GM12873 (cell line): ENCODE measurements around the gene NUP37.

Experiments used
- TF ChIP-seq, protein P1 (sequence below): IDR thresholded peaks from 2 replicates; pipeline ENCODE4 v1.5.1; 2012; ENCODE audit warnings: low read depth, mild to moderate bottlenecking, moderate library complexity, low read length, control low read depth; ENCODE audit not compliant: insufficient read depth; ENCODE audit errors: missing control alignments

Gene NUP37

DNA sequence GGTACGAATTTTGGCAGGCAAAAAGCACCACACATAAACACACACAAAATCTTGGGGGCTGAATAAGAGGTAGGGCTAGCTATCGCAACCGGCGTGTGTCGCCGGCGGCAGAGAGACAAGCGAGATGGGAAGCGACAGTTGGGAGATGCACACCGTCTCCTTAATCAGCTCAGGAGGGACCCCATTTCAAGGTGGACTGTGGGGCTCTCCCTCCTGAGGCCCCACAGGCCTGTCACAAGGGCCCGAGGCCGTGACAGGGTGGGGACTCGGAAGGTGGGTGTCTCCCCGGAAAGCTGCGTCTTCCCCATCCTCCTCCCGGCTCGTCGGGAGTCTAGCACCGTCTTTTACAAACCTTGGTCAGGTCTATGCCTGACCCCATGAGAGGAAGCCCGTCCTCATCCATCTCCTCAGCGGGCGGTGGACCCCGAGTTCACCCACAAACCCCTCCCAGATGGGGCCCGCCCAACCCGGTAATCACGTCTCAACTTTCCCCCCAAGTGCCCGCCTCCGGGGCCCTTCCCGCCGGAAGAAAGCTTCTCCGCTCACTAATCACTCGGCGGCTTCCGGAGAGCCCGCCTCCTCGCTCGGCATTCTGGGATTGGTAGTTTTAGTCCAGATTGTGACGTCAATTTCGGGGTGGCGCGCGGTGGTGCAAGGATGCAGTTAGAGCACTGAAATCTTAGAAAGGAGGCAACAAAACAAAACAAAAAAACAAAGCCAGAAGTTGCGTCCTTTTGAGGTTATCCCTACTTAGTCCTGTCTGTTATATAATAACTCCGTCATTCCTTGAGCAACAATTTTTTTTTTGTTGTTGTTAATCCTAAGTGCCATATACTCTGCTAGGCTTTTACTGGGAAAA, 58.1 kb downstream of the NUP37 start, which contains the start of gene WASHC3:
WASHC3 (minus strand) TSS at position 432 of the 859 bp plus-strand sequence; CDS start at position 403, 29 bp downstream.
- TF ChIP-seq, protein P1, sequence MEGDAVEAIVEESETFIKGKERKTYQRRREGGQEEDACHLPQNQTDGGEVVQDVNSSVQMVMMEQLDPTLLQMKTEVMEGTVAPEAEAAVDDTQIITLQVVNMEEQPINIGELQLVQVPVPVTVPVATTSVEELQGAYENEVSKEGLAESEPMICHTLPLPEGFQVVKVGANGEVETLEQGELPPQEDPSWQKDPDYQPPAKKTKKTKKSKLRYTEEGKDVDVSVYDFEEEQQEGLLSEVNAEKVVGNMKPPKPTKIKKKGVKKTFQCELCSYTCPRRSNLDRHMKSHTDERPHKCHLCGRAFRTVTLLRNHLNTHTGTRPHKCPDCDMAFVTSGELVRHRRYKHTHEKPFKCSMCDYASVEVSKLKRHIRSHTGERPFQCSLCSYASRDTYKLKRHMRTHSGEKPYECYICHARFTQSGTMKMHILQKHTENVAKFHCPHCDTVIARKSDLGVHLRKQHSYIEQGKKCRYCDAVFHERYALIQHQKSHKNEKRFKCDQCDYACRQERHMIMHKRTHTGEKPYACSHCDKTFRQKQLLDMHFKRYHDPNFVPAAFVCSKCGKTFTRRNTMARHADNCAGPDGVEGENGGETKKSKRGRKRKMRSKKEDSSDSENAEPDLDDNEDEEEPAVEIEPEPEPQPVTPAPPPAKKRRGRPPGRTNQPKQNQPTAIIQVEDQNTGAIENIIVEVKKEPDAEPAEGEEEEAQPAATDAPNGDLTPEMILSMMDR: no peak

- TF ChIP-seq, protein P1: no peak
These were observed 58.8 kb downstream of the NUP37 start for GRCh38 chr12:102061096-102061559.

DNA sequence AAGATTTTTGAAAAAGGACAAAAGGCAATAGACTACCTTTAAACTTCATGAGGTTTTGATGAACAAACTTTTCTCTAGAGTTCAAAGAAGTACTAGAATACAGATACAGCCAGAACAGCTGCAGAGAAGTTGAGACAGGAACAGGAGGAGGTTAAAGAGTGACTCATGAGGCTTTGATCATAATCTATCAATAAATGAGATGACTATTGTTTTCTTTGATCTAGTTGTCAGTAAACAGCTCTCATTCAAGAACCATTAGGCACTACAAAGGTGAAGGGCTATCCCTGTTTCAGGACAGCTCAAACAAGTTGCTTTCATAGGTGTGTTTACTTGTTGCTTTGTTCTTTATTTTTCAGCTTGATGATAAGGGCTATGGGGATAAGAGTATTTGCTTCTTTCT, 60.6 kb downstream of the NUP37 start:
- TF ChIP-seq, protein P1: no peak

DNA sequence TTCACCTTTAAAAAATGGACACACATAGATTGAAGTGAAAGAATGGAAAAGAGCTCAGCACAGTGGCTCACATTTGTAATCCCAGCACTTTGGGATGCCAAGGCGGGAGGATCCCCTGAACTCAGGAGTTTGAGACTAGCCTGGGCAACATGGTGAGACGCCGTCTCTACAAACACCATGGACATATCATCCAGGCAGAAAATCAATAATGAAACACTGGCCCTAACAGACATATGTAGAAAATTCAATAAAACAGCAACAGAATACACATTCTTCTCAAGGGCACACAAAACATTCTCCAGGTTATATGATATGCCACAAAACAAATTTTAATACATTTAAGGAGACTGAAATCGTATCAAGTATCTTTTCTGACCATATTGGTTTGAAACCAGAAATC, 65.6 kb downstream of the NUP37 start:
- TF ChIP-seq, protein P1: no peak

- TF ChIP-seq, protein P1: no peak
These were observed 66.9 kb downstream of the NUP37 start for GRCh38 chr12:102053062-102053349.

DNA sequence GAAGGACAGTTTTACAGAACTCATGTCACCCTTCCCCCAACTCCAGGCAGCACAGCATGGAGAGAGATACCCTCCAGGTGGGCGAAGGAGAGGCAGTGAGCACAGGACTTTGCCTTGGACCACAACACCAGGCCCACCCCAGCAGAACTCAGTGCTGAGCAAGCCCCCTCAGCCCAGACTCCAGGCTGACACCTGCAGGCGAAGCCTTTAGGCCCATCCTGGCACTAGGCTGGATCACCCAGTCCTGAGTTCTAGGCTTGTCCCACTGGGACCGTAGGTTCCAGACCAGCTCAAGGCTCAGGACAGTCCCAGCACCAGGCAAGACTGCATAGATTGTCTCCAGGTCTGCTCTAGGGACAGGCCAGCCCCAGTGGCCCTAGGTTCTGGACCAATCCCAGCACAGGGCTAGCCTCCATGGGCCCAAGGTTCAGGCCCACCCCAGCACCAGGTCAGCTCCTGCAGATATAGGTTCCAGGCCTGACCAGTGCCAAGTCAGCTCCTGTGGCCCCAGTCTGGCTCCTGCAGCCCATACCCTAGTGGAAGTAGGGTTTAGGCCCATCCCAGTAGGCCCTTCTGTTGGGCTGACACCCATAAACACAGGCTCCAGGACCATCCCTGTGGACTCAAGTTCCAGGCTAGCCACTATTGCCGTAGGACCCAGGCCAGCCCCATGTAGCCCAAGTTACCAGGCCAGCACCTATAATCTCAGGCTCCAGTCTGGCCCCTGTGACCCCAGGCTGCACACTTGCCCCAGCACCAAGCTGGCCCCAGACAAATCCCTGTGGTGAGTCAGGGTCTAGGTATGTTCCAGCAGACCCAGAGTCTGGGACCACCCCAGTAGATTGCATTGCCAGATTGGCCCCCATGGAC, 67.5 kb downstream of the NUP37 start:
- TF ChIP-seq, protein P1: peak; percentile 21

DNA sequence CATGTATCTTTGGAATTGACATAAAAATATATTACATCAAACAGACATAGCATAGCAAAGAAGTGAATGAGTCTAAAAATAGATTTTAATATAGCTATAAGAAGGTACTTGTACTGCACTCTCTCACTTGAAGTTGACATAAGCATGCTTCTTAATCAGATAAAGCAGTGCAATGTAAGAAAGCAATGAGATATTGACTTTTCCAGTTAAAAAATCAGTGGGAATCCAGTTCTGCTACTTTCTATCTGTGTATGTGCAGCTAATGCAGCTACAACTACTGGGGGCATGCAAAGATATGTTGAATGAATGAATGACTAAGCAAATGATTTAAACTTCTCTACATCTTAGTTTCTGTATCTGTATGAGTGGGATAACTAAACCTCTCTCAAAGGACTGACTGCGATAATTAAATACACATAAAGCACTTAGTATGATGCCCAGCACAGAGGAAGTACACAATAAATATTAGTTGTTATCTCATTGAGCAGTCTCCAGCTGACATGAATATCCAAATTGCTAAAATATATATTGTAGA, 68.4 kb downstream of the NUP37 start:
- TF ChIP-seq, protein P1: no peak
